Caki2 (cell line): ENCODE measurements around the gene ELP6. TPM values are rescaled to one million over a fixed set of nuclear protein-coding genes. Genes with fewer than 3 reads are reported as not detected.
"Not testable (repeated sequence)": the region's sequence is repeated elsewhere in the genome, so short reads cannot be mapped to it uniquely, and the experiment has no call there.

Experiments used
- DNase-seq: peaks from one replicate; pipeline ENCODE4 v3.0.0-alpha.2; 2015; ENCODE audit warnings: low read depth
- in situ Hi-C: cut with HindIII; loops from 2 replicates; pipeline ENCODE4 v1.10.0; 2016; ENCODE audit warnings: low sequenced_read_pairs, low pct_unique_long_range_greater_than_20kb, mixed read lengths
- total RNA-seq: library from RNA; depleted of rRNA; stranded (reverse); fragments of >200 nt; shearing (Covaris generic); gene quantifications from 2 replicates; pipeline ENCODE4 v1.2.3, GENCODE V29; 2014; ENCODE audit warnings: low replicate concordance; rRNA removed

ELP6 gene
- total RNA-seq, 1 experiment from 2014 or later, result 30.9 TPM

DNA sequence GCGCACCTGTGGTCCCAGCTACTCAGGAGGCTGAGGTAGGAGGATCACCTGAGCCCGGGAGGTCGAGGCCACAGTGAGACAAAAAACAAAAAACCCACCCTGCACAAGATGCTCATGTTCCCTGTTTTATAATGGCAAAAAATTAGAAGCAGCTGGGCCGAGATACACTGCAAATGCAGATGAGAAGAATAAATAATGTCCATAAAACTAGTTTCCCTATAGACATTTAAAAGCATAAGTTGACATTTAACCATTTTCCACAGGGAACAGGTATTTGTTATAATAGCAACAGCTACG, 37.2 kb downstream of the ELP6 start:
- no peak for DNase-seq
- in situ Hi-C loops, result no loop called here

DNA sequence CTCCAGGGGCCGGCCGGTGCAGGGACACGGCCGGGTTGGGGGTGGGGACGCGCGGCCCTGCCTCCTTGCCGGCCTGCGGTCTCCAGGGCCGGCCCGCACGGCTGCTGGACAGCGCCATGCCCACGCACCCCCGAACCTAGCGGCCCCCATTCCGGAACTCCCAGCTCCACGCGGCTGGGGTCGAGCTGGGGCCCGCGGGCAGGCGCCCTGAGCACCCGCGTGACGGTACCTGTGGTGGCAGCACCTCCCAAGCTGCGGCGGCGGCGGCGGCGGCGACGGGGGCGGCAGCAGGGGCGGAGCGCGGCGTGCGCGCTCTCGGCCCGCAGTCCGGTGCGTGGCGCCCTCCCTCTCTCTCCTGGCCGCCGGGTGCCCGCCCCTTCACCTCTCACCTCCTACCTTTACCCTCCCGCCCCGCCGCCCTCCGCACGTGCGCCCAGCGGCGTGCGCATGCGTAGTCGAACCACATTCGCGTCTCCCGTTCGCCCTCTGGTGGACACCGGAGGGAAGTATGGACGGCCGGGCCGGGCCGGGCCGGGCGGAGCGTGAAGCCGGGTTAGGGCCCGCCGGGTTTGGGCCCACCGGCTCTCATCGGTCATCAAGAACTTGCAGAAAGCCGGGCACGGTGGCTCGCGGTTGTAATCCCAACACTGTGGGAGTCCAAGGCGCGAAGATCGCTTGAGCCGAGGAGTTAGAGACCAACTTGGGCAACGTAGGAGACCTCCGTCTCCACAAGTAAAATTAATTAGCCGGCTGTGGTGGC, 37.8 kb downstream of the ELP6 start, which contains the start of gene SCAP:
Gene SCAP (minus strand): TSS at position 372 of the 760 bp plus-strand sequence. CDS start 32,948 bp downstream, outside the sequence.
- in situ Hi-C loops, result no loop called here
- DNase-seq, result peak; percentile 88

DNA sequence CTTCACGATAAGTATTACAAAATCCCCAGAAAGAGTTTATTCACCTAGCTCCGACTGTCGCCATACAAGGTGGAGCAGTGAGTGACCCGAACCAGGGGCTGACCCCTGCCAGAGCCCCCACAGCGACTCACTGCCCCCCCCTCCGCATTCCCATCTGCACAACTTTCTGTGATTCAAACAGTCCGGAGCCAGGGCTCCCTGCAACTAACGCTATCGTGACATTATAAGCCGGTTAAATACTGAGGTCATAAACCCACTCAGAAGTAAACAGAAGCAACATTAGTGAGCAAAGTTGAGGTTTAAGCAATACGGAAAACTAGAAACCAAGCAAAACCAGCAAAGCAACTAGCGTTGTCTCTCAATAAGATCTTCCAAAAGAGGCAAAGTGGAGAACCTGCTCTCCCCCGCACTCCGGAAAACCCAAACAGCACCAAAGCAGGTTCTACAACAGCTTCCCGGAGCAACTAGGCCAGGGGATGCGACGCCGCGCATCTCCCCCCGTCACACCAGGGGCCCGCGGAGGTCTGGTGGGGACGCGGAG, 38.4 kb downstream of the ELP6 start:
- in situ Hi-C loops, result no loop called here
- DNase-seq, result no peak

DNA sequence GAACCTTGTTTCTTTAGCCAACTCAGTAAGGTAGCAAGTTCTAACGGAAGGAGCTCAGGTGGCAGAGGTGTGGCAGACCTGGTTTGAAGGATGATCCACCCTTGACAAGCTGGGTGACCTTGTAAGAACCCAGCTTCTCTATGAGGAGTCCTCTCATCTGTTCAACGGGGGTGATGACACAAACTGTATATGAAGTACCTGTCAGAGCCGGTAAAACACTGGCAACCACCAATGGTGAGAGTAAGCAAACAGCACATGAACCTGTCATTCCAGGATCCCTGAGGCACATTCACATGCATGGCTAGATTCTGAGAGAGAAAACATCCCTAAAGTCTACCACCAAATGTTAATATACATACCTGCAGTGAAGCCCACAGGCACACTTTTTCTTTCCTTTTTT, 40.1 kb downstream of the ELP6 start:
- in situ Hi-C loops, result no loop called here
- DNase-seq, result no peak

DNA sequence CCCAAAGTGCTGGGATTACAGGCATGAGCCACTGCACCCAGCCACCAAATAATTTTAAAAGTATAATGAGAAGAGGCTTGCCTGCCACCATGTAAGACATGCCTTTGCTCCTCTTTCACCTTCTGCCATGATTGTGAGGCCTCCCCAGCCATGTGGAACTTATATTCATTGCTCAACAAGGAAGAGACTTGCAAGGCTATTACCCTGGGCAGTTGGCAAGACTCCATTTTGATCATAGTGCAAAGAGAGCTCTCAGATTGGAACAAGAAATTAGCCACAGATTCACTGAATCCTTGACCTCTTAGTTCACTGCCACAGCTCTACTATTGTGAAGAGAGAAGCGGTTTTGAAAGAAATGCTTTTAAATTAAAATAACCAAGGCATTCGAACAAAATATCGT, 43.9 kb downstream of the ELP6 start:
- in situ Hi-C loops, result no loop called here
- DNase-seq, result no peak

DNA sequence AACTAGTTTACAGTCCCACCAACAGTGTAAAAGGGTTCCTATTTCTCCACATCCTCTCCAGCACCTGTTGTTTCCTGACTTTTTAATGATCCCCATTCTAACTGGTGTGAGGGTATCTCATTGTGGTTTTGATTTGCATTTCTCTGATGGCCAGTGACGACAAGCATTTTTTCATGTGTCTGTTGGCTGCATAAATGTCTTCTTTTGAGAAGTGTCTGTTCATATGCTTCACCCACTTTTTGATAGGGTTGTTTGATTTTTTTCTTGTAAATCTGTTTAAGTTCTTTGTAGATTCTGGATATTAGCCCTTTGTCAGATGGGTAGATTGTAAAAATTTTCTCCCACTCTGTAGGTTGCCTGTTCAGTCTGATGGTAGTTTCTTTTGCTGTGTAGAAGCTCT, 45.2 kb downstream of the ELP6 start:
- in situ Hi-C loops, DNase-seq: not testable (repeated sequence)

DNA sequence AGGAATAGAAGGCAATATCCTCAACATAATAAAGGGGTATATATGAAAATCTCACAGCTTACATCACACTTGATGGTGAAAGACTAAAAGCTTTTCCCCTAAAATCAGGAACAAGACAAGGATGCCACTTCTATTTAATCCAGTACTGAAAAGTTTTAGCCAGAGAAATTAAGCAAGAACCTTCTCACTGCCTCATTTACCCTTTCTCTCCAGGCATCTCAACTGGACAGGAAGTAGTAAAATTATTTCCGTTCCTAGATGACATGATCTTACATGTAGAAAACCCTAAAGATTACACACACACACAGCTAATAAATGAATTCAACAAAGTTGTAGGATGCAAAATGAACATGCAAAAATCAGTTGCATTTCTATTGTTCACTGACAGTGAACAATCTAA, 48.9 kb downstream of the ELP6 start:
- in situ Hi-C loops, result no loop called here

DNA sequence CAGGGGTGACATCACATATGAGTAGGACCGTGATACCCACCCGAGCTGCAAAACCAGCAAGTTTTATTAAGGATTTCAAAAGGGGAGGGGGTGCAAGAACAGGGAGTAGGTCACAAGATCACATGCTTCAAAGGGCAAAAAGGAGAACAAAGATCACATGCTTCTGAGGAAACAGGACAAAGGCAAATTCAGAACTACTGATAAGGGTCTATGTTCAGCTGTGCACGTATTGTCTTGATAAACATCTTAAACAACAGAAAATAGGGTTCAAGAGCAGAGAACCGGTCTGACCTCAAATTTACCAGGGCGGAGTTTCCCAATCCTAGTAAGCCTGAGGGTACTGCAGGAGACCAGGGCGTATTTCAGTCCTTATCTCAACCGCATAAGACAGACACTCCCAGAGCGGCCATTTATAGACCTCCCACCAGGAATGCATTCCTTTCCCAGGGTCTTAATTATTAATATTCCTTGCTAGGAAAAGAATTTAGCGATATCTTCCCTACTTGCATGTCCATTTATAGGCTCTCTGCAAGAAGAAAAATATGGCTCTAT, 53.9 kb downstream of the ELP6 start:
- DNase-seq, in situ Hi-C loops: not testable (repeated sequence)

More for the DNA sequence above, 48.9 kb downstream of the ELP6 start:
- no peak for DNase-seq

DNA sequence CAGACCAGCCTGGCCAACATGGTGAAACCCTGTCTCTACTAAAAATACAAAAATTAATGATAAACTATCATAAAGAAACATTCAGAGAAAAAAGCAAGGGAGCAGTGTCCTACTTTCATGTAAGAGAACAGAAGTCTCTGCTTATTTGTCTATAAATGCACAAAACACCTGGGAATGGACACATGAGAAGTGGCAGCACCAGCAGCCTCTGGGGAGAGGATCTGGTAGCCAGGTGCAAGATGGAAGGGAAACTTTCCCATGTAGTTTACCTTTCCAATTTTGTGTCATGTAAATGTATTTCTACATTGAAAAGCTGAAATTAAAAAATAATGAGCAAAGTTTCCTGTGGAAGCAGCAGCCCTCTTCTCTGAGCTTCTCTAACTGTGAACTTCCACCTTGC, 56.5 kb downstream of the ELP6 start:
- no peak for DNase-seq
- in situ Hi-C loops, result no loop called here

DNA sequence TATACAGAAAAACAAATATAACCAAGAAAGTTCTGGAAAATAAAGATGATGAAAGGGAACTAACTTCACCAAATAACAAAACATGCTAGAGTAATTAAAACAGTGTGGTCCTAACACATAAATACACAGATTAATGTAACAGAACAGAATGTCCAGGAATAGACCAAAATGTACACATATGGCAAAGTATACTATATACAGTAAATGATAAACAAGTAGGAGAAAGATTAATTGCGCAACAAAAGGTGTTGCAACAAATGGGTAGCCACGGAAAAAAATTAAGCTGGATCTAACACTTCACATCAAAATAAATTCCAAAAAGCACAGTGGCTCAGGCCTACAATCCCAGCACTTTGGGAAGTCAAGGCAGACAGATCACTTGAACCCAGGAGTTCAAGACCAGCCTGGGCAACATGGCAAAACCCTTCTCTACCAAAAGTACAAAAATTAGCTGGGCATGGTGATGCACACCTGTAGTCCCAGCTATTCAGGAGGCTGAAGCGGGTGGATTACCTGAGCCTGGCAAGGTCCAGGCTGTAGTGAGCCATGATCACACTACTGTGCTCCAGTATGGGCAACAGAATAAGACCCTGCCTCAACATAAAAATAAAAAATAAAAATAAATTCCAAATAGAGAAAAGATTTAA, 57.6 kb downstream of the ELP6 start:
- no peak for DNase-seq
- in situ Hi-C loops, result no loop called here

DNA sequence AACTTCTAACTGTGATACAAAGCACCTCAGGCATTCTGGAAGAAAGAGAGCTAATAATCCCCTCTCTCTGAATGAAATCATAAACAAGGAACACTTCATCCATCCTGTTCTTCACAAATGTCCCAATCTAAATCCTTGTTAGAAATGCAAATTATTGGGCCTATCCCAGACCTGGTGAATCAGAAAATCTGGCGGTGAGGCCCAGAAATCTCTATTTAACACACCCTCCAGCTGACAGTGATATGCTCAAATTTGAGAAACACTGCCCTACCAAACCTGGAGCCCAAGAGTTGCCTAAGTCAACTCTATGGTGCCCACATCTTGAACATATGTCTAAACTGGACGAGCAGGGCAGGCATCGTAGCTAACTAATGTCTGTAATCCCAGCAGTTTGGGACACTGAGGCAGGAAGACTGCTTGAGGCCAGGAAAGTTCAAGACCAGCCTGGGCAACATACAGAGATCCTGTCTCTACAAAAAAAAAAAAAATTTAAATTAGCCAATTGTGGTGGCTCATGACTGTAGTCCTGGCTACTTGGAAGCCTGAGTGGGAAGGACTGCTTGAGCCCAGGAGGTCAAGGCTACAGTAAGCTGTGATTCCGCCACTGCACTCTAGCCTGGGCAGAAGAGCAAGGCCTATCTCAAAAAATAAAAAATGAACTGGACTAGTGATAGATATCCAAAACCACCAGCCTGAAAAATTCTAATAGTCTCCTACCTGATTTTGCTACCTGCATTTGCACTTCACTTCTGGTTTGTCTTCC, 60.9 kb downstream of the ELP6 start:
- DNase-seq, result no peak
- in situ Hi-C loops, result no loop called here

Other genes starting within 250 kb of the ELP6 start
- gene KIF9, start 230.9 kb downstream of the ELP6 start, total RNA-seq, result 3.0 and 7.1 TPM in 2 replicates
- gene KLHL18, start 230.8 kb downstream of the ELP6 start, total RNA-seq, result 22.9 and 26.5 TPM in 2 replicates
- gene PTPN23, start 132.7 kb downstream of the ELP6 start, total RNA-seq, result 4.0 and 14.1 TPM in 2 replicates
- 47.7 and 49.5 TPM in 2 replicates for gene SCAP, start 37.8 kb downstream of the ELP6 start, total RNA-seq
- 4.4 and 12.5 TPM in 2 replicates for gene CSPG5, start 65.2 kb upstream of the ELP6 start, total RNA-seq